ENCODE data around the gene TBC1D22A. TPM values are rescaled to one million over a fixed set of nuclear protein-coding genes. Genes with fewer than 3 reads are reported as not detected.

The TBC1D22A gene
- total and polyA plus RNA-seq, 2 donors (not counting 3 experiments of a cell fraction or from before 2014, with no cell fraction given) = 26.1 to 32.4 TPM

GRCh38 chr22:47143249-47143938 lies 380.9 kb downstream of the TBC1D22A start:
- DNase-seq (ENCODE audit: low read depth, low spot score) = no peak

More at GRCh38 chr22:47143249-47143938, 380.9 kb downstream of the TBC1D22A start:
- H3K36me3 ChIP-seq (ENCODE audit: control insufficient read depth in 2 of 2, extremely low read depth in 1 of 2, insufficient read depth in 2 of 2, low read length in 2 of 2) = no peaks in the 10 kb centered on the region
- no peaks in the 10 kb centered on the region for H3K9me3 ChIP-seq (replicated peaks; ENCODE audit: control insufficient read depth, insufficient read depth, low read length)
- POLR2A ChIA-PET = no interaction called here
- CTCF ChIA-PET = no interaction called here
- TF ChIP-seq MAX (IDR thresholded peaks at IDR 0.05; ENCODE audit: insufficient read depth, insufficient read length) = no peak
- no peak for TF ChIP-seq CTCF (IDR thresholded peaks at IDR 0.05; ENCODE audit: extremely low read depth in 1 of 2, insufficient read depth in 1 of 2, low read depth in 1 of 2, low read length in 2 of 2)
- TF ChIP-seq GATA2 (IDR thresholded peaks at IDR 0.05; ENCODE audit: insufficient read depth, insufficient read length, low read depth, low read length) = no peak
- no peak for TF ChIP-seq MYC (IDR thresholded peaks at IDR 0.05; ENCODE audit: low read depth, low read length)
- no peak for TF ChIP-seq EZH2 (IDR thresholded peaks at IDR 0.05; ENCODE audit: borderline replicate concordance, low read depth, low read length, severe bottlenecking)
- no peak for TF ChIP-seq JUN (IDR thresholded peaks at IDR 0.05; ENCODE audit: borderline replicate concordance, insufficient read depth, insufficient read length, low read depth)
- TF ChIP-seq FOS (IDR thresholded peaks at IDR 0.05; ENCODE audit: borderline replicate concordance, insufficient read depth, low read length) = no peak
- no peak for TF ChIP-seq POLR2A (IDR thresholded peaks at IDR 0.05; ENCODE audit: low read depth, low read length)
- no peak for TF ChIP-seq POLR2AphosphoS5 (IDR thresholded peaks at IDR 0.05; ENCODE audit: insufficient read depth, low read depth, low read length)
- intact Hi-C loops (cut with micrococcal nuclease) = no loop called here
- no peaks in the 10 kb centered on the region for H3K9me1 ChIP-seq (replicated peaks; ENCODE audit: control insufficient read depth, extremely low read depth, insufficient read depth, low read length)
- H3K4me1 ChIP-seq (ENCODE audit: control insufficient read depth, extremely low read depth, insufficient read depth, low read length) = no peaks in the 10 kb centered on the region
- no peak overlapping the region for H2AFZ ChIP-seq (ENCODE audit: low read depth, low read length)
- H3K79me2 ChIP-seq (ENCODE audit: control insufficient read depth, insufficient read depth, low read length) = no peaks in the 10 kb centered on the region
- no peak overlapping the region for H3K27ac ChIP-seq (ENCODE audit: insufficient read depth, low read depth, low read length)
- no TSS peak for BruUV-seq (replicated peaks)
- no peaks in the 10 kb centered on the region for H4K20me1 ChIP-seq (replicated peaks; ENCODE audit: control insufficient read depth, extremely low read depth, insufficient read depth, low read length)
- FAIRE-seq = no peak
- no peak overlapping the region for H3K4me2 ChIP-seq (ENCODE audit: insufficient read depth, low read length)
- no peak overlapping the region for H3K9ac ChIP-seq (replicated peaks; ENCODE audit: extremely low read depth, insufficient read depth, low read length)
- H3K4me3 ChIP-seq (replicated peaks in 1 of 3; ENCODE audit: insufficient read depth in 1 of 3, low read depth in 1 of 3, low read length in 3 of 3) = no peak overlapping the region
- dilution Hi-C loops (cut with MboI; ENCODE audit: extremely low pct_ligation_motif_present, low sequenced_read_pairs) = no loop called here
- H3K27me3 ChIP-seq (ENCODE audit: control insufficient read depth in 2 of 2, insufficient read depth in 2 of 2, low read length in 2 of 2) = no peaks in the 10 kb centered on the region
